OCI-LY7 (cell line): ENCODE measurements around the gene PM20D1.

Source experiments
- EZH2phosphoT487 ChIP-seq: fragments of 200-600 bp; sonication (generic); IDR thresholded peaks from 2 replicates; pipeline ENCODE4 v1.6.1; 2018; ENCODE audit warnings: low read depth, borderline replicate concordance, mild to moderate bottlenecking, mixed run types, antibody characterized with exemption, low read length, moderate library complexity, mixed read lengths
- TF ChIP-seq, protein P1 (sequence below): fragments of 200-600 bp; sonication (generic); conservative IDR thresholded peaks from 2 replicates; pipeline ENCODE4 v1.5.1; 2014; ENCODE audit warnings: mild to moderate bottlenecking, antibody characterized with exemption, low read length, moderate library complexity, mixed read lengths

DNA sequence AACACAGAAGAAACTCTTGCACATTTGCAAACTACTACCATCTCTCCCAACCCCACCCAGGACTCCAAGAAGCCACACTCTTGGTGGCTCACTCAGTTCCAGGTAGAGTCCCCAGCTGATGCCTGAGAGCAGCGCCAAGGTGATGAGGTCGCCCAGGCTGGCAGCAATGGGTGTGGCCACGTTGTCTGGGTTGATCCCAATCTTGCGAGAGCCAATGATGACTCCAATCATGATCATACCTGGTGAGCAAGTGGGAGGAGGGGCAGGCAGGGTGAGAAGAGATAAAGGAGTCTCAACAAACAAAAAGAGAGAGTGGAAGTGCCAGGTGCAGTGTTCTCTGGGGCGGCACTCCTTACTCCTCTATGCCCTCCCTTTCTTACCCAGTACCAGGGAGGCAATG is 51.4 kb downstream of the PM20D1 start:
- TF ChIP-seq, protein P1, sequence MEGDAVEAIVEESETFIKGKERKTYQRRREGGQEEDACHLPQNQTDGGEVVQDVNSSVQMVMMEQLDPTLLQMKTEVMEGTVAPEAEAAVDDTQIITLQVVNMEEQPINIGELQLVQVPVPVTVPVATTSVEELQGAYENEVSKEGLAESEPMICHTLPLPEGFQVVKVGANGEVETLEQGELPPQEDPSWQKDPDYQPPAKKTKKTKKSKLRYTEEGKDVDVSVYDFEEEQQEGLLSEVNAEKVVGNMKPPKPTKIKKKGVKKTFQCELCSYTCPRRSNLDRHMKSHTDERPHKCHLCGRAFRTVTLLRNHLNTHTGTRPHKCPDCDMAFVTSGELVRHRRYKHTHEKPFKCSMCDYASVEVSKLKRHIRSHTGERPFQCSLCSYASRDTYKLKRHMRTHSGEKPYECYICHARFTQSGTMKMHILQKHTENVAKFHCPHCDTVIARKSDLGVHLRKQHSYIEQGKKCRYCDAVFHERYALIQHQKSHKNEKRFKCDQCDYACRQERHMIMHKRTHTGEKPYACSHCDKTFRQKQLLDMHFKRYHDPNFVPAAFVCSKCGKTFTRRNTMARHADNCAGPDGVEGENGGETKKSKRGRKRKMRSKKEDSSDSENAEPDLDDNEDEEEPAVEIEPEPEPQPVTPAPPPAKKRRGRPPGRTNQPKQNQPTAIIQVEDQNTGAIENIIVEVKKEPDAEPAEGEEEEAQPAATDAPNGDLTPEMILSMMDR, result no peak
- no peak for TF ChIP-seq EZH2phosphoT487
